H9 (cell line): ENCODE measurements around the gene CKB. TPM values are rescaled to one million over a fixed set of nuclear protein-coding genes. Genes with fewer than 3 reads are reported as not detected.

ENCODE experiments used
- DNase-seq: peaks from one replicate; pipeline ENCODE4 v3.0.0-alpha.2; 2017
- H2AFZ ChIP-seq: one replicate; pipeline ENCODE4 v1.6.1; 2013; ENCODE audit warnings: mild to moderate bottlenecking, low read length, control low read depth, moderate library complexity
- H2AK5ac ChIP-seq: 2 replicates; pipeline ENCODE4 v1.6.1; 2013; ENCODE audit warnings: low read length, control low read depth, mixed read lengths; ENCODE audit not compliant: insufficient read length
- H2BK120ac ChIP-seq: one replicate; pipeline ENCODE4 v1.6.1; 2013; ENCODE audit warnings: low read depth, mild to moderate bottlenecking, low read length, control low read depth, inconsistent platforms; ENCODE audit not compliant: poor library complexity, severe bottlenecking
- H2BK12ac ChIP-seq: 2 replicates; pipeline ENCODE4 v1.6.1; 2013; ENCODE audit warnings: low read length, control low read depth, mixed read lengths, low read depth; ENCODE audit not compliant: insufficient read length
- H2BK15ac ChIP-seq: 2 replicates; pipeline ENCODE4 v1.6.1; 2013; ENCODE audit warnings: low read depth, low read length, control low read depth
- H2BK20ac ChIP-seq: one replicate; pipeline ENCODE4 v1.6.1; 2013; ENCODE audit warnings: low read depth, mild to moderate bottlenecking, low read length, control low read depth, inconsistent platforms; ENCODE audit not compliant: poor library complexity, severe bottlenecking
- H2BK5ac ChIP-seq: 2 replicates; pipeline ENCODE4 v1.6.1; 2013; ENCODE audit warnings: low read length, control low read depth, mixed read lengths; ENCODE audit not compliant: insufficient read length
- H3K14ac ChIP-seq: 2 replicates; pipeline ENCODE4 v1.6.1; 2013; ENCODE audit warnings: low read length, control low read depth; ENCODE audit not compliant: insufficient read depth
- H3K18ac ChIP-seq: 2 replicates; pipeline ENCODE4 v1.6.1; 2013; ENCODE audit warnings: low read depth, mild to moderate bottlenecking, mixed read lengths, low read length, control low read depth; ENCODE audit not compliant: insufficient read length
- H3K23ac ChIP-seq: 2 replicates; pipeline ENCODE4 v1.6.1; 2013; ENCODE audit warnings: low read length, control low read depth, mixed read lengths, low read depth; ENCODE audit not compliant: insufficient read length
- H3K23me2 ChIP-seq: 2 replicates; pipeline ENCODE4 v1.6.1; 2013; ENCODE audit warnings: low read depth, mild to moderate bottlenecking, mixed read lengths, low read length, control low read depth; ENCODE audit not compliant: insufficient read length, poor library complexity, severe bottlenecking
- H3K27ac ChIP-seq: 2 replicates; pipeline ENCODE4 v1.5.1; 2013; ENCODE audit warnings: low read length, control low read depth, mixed read lengths, low read depth; ENCODE audit not compliant: insufficient read length
- H3K27me3 ChIP-seq: 2 replicates; pipeline ENCODE4 v1.6.1; 2013; ENCODE audit warnings: low read length, control low read depth, inconsistent platforms; ENCODE audit not compliant: insufficient read depth
- H3K4ac ChIP-seq: 2 replicates; pipeline ENCODE4 v1.6.1; 2013; ENCODE audit warnings: low read depth, mild to moderate bottlenecking, control low read depth, inconsistent platforms, low read length, moderate library complexity
- H3K4me1 ChIP-seq: 2 replicates; pipeline ENCODE4 v1.6.1; 2013; ENCODE audit warnings: low read length, control low read depth, inconsistent platforms; ENCODE audit not compliant: insufficient read depth
- H3K4me2 ChIP-seq: 2 replicates; pipeline ENCODE4 v1.6.1; 2013; ENCODE audit warnings: low read length, control low read depth, mixed read lengths; ENCODE audit not compliant: insufficient read length, insufficient read depth
- H3K56ac ChIP-seq: 2 replicates; pipeline ENCODE4 v1.6.1; 2013; ENCODE audit warnings: low read depth, mild to moderate bottlenecking, mixed read lengths, low read length, control low read depth; ENCODE audit not compliant: insufficient read length
- H3K79me1 ChIP-seq: 2 replicates; pipeline ENCODE4 v1.6.1; 2013; ENCODE audit warnings: low read depth, mild to moderate bottlenecking, moderate library complexity, low read length, control low read depth, inconsistent platforms; ENCODE audit not compliant: insufficient read depth, poor library complexity, severe bottlenecking
- H3K79me2 ChIP-seq: 2 replicates; pipeline ENCODE4 v1.6.1; 2013; ENCODE audit warnings: low read length, control low read depth, inconsistent platforms; ENCODE audit not compliant: insufficient read depth
- H3K9ac ChIP-seq: 2 replicates; pipeline ENCODE4 v1.6.1; 2013; ENCODE audit warnings: low read length, control low read depth, mixed read lengths; ENCODE audit not compliant: insufficient read length; ENCODE audit errors: extremely low read depth
- H3K9me3 ChIP-seq: one replicate; pipeline ENCODE4 v1.6.1; 2013; ENCODE audit warnings: low read depth, low read length, inconsistent platforms; ENCODE audit not compliant: control insufficient read depth
- H3T11ph ChIP-seq: one replicate; pipeline ENCODE4 v1.6.1; 2013; ENCODE audit warnings: mild to moderate bottlenecking, low read length, control low read depth, inconsistent platforms
- H4K20me1 ChIP-seq: one replicate; pipeline ENCODE4 v1.6.1; 2013; ENCODE audit not compliant: control insufficient read depth, insufficient read length, insufficient read depth
- H4K5ac ChIP-seq: 2 replicates; pipeline ENCODE4 v1.6.1; 2013; ENCODE audit warnings: low read depth, mild to moderate bottlenecking, mixed read lengths, low read length, control low read depth; ENCODE audit not compliant: insufficient read length
- H4K8ac ChIP-seq: replicated peaks from 2 replicates; pipeline ENCODE4 v1.6.1; 2013; ENCODE audit warnings: low read length, control low read depth, mixed read lengths, low read depth; ENCODE audit not compliant: insufficient read length
- H4K91ac ChIP-seq: 2 replicates; pipeline ENCODE4 v1.6.1; 2013; ENCODE audit warnings: low read depth, mild to moderate bottlenecking, moderate library complexity, mixed read lengths, low read length, control low read depth; ENCODE audit not compliant: insufficient read length
- H3K27ac Mint-ChIP-seq, 3 experiments: 2 replicates in 2 of 3; 3 replicates in 1 of 3; pipeline ENCODE4 v1.8.0; 2020 to 2021; ENCODE audit warnings: mixed read lengths in 3 of 3, mild to moderate bottlenecking in 1 of 3, moderate library complexity in 1 of 3
- H3K27me3 Mint-ChIP-seq: 2 replicates; pipeline ENCODE4 v1.8.0; 2021; ENCODE audit warnings: low read depth, mild to moderate bottlenecking, moderate library complexity, mixed read lengths
- H3K36me3 Mint-ChIP-seq, 3 experiments: 2 replicates in 2 of 3; 3 replicates in 1 of 3; pipeline ENCODE4 v1.8.0; 2020 to 2021; ENCODE audit warnings: low read depth in 3 of 3, mixed read lengths in 3 of 3; ENCODE audit not compliant: insufficient read depth in 1 of 3
- H3K4me1 Mint-ChIP-seq, 2 experiments: 2 replicates each; pipeline ENCODE4 v1.8.0; 2020; ENCODE audit warnings: mixed read lengths in 2 of 2
- H3K4me3 Mint-ChIP-seq, 2 experiments: 2 replicates in 1 of 2; 3 replicates in 1 of 2; pipeline ENCODE4 v1.8.0; 2020 to 2021; ENCODE audit warnings: mild to moderate bottlenecking in 2 of 2, mixed read lengths in 2 of 2, moderate library complexity in 1 of 2
- H3K9me3 Mint-ChIP-seq, 2 experiments: 2 replicates in 1 of 2; 3 replicates in 1 of 2; pipeline ENCODE4 v1.8.0; 2020; ENCODE audit warnings: mild to moderate bottlenecking in 2 of 2, mixed read lengths in 2 of 2, moderate library complexity in 1 of 2
- CTCF ChIP-seq: fragments of 200-600 bp; sonication (generic); conservative IDR thresholded peaks from 3 replicates; pipeline ENCODE4 v1.8.0; 2021; ENCODE audit warnings: antibody characterized with exemption, mild to moderate bottlenecking
- WGBS: extraction: QIAGEN DNeasy Blood & Tissue Kit; methylation state at CpG from one replicate; pipeline ENCODE4 v1.1.7; 2013; ENCODE audit warnings: missing lambda C conversion rate, low lambda C conversion rate, mixed read lengths; ENCODE audit not compliant: insufficient read length; ENCODE audit errors: extremely low coverage; 5-methylcytosine and 5-hydroxymethylcytosine counted together
- total RNA-seq: library from RNA; stranded (reverse); gene quantifications from 2 replicates; pipeline ENCODE4 v1.2.1, GENCODE V29; 2021

CKB gene
- total RNA-seq, 1 experiment from 2014 or later = 517 TPM

GRCh38 chr14:103476631-103477030, 46.0 kb downstream of the CKB start:
- Histone ChIP-seq H3K14ac (no peak overlapping the region), H3K4me2 (no peak overlapping the region), H3K27ac (no peak overlapping the region), H2BK5ac (no peak overlapping the region), H3K23me2 (no peaks in the 10 kb centered on the region), H3K79me2 (no peaks in the 10 kb centered on the region), H3K79me1 (no peaks in the 10 kb centered on the region), H2AFZ (no peak overlapping the region), H3K18ac (no peak overlapping the region), H3T11ph (no peak overlapping the region), H2BK12ac (no peak overlapping the region), H3K27me3 (no peaks in the 10 kb centered on the region), H4K8ac (no peak overlapping the region), H4K91ac (no peak overlapping the region), H2AK5ac (no peak overlapping the region), H4K5ac (no peak overlapping the region), H2BK20ac (no peak overlapping the region), H3K56ac (no peak overlapping the region), H3K23ac (no peak overlapping the region), H3K4me1 (no peaks in the 10 kb centered on the region), H3K4ac (no peak overlapping the region), H2BK15ac (no peak overlapping the region), H3K9ac (no peak overlapping the region), H3K9me3 (no peaks in the 10 kb centered on the region), H2BK120ac (no peak overlapping the region), H4K20me1 (no peaks in the 10 kb centered on the region)
- Mint-ChIP-seq H3K36me3 (peaks cover 30 to 69% (median 57%) of the 10 kb centered on the region in 3 experiments; a peak in 6 of 7 replicates), H3K9me3 (no peaks in the 10 kb centered on the region), H3K27me3 (no peaks in the 10 kb centered on the region), H3K4me1 (no peaks in the 10 kb centered on the region), H3K27ac (no peak overlapping the region), H3K4me3 (no peak overlapping the region)
- no peak for DNase-seq
- no CpG with 5 or more reads among the region's 5 CpGs for WGBS
- TF ChIP-seq CTCF = no peak
